ENCODE data around the gene RET. TPM values are rescaled to one million over a fixed set of nuclear protein-coding genes. Genes with fewer than 3 reads are reported as not detected.

The RET gene
- total RNA-seq, 1 donor from 2014 or later = 0.59 TPM

DNA sequence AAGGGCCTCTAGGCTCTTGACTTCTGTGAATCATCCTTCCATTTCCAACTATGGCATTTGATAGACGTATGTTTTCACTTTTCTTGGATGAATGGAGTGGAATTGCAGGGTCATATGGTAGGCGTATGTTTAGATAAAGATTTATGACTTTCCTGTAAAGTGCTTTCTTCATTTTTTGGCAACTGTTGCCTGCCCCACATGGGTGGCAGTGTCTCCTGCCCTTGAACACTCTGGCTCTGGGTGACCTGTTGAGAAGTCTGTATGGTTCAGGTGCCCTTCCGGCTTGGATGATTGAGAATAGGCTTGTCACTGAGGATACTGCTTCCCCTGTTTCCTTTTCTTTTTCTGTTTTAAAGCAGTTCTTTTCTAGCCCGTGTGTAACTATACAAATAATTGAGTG lies 23.1 kb downstream of the RET start:
- intact Hi-C loops (cut with micrococcal nuclease) = no loop called here
- H3K4me1 Mint-ChIP-seq (ENCODE audit: low read depth) = peaks cover 2% of the 10 kb centered on the region

DNA sequence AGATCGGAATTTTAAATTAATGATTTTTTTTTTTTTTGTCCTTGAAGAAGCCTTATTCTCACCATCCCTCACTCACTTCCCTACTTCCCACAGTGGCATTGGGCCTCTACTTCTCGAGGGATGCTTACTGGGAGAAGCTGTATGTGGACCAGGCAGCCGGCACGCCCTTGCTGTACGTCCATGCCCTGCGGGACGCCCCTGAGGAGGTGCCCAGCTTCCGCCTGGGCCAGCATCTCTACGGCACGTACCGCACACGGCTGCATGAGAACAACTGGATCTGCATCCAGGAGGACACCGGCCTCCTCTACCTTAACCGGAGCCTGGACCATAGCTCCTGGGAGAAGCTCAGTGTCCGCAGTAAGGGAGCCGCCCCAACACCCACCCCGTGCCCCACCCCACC lies 23.5 kb downstream of the RET start:
- intact Hi-C loops (cut with micrococcal nuclease) = no loop called here
- H3K4me3 Mint-ChIP-seq (ENCODE audit: low read depth) = no peak overlapping the region
- no peak for DNase-seq (ENCODE audit: low spot score)
- peaks cover 22% of the 10 kb centered on the region for H3K27me3 Mint-ChIP-seq (ENCODE audit: low read depth)
- no peak overlapping the region for H3K27ac Mint-ChIP-seq
- H3K4me1 Mint-ChIP-seq (ENCODE audit: low read depth) = peaks cover 2% of the 10 kb centered on the region
- no peaks in the 10 kb centered on the region for H3K9me3 Mint-ChIP-seq
- H3K36me3 Mint-ChIP-seq (ENCODE audit: low read depth) = no peaks in the 10 kb centered on the region

More for the DNA sequence above, 23.1 kb downstream of the RET start:
- Mint-ChIP-seq H3K27ac (no peak overlapping the region), H3K27me3 (ENCODE audit: low read depth) (peaks cover 21% of the 10 kb centered on the region), H3K4me3 (ENCODE audit: low read depth) (no peak overlapping the region), H3K9me3 (no peaks in the 10 kb centered on the region), H3K36me3 (ENCODE audit: low read depth) (no peaks in the 10 kb centered on the region)
- no peak for DNase-seq (ENCODE audit: low spot score)

DNA sequence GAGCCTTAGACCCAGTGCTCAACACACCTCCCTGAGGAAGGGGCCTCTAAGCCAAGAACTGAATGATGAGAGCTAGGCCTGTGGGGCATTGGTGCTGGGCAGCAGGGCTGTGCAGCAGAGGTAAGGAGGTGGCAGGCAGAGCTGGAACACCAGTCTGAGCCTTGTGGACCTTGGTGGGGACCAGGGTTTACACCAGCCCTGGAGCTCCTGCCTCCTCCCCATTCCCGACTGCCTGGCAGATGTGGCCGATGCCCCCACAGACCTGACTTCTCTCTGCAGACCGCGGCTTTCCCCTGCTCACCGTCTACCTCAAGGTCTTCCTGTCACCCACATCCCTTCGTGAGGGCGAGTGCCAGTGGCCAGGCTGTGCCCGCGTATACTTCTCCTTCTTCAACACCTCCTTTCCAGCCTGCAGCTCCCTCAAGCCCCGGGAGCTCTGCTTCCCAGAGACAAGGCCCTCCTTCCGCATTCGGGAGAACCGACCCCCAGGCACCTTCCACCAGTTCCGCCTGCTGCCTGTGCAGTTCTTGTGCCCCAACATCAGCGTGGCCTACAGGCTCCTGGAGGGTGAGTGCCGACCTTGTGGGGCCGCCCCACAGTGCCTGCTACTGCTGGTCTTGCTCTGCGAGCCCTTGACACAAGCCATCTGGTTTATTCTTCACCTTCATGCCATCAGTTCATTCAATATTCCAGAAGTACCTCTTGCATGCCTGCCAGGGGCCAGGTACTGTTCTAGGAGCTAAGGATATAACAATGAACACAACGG lies 25.4 kb downstream of the RET start:
- no peak for DNase-seq (ENCODE audit: low spot score)
- intact Hi-C loops (cut with micrococcal nuclease) = no loop called here
- H3K27ac Mint-ChIP-seq = no peak overlapping the region
- no peaks in the 10 kb centered on the region for H3K36me3 Mint-ChIP-seq (ENCODE audit: low read depth)
- peaks cover 2% of the 10 kb centered on the region for H3K4me1 Mint-ChIP-seq (ENCODE audit: low read depth)
- peaks cover 22% of the 10 kb centered on the region for H3K27me3 Mint-ChIP-seq (ENCODE audit: low read depth)
- H3K9me3 Mint-ChIP-seq = no peaks in the 10 kb centered on the region
- H3K4me3 Mint-ChIP-seq (ENCODE audit: low read depth) = peak overlapping the region; percentile 17

DNA sequence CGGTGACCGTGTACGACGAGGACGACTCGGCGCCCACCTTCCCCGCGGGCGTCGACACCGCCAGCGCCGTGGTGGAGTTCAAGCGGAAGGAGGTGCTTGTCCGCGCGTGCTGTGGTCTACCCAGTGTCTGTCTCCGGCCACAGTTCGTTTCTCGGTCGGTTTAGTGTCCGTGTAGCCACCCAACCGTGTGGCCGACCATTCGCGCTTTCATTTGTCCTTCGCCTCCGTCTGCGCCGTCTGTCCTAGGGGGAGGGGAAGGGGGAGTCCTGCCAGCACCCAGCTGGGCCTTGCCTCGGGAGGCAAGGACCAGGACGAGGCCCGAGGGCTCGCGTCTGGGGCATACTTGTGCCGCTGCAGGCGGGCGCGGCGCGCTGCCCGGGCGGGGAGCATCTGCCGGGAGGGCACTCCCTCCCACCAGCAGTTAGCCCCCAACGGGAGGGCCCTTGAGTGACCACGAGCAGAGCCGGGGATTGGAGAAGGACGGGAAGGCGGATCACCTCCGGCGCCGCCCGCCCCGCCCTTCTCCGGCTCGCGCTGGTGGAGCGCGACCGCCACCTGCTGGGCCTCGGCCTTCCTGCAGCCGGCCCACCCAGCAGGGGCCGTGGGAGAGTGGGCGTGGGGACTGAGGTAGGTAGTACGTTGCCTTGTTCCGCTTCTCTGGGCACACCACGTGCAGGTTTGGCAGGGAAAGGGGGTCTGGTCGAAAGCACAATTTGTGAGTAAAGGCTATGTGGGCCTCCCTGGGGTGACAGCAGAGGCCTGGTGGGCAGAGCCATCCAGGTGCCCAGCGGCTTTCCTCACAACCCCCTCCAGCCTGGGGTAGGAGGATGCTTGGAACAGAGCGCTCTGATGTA lies 28.5 kb downstream of the RET start:
- Mint-ChIP-seq H3K9me3 (no peaks in the 10 kb centered on the region), H3K4me1 (ENCODE audit: low read depth) (peaks cover 4% of the 10 kb centered on the region), H3K27ac (peak overlapping the region; percentile 52), H3K4me3 (ENCODE audit: low read depth) (peak overlapping the region; percentile 72), H3K36me3 (ENCODE audit: low read depth) (no peaks in the 10 kb centered on the region), H3K27me3 (ENCODE audit: low read depth) (peaks cover 21% of the 10 kb centered on the region)
- intact Hi-C loops (cut with micrococcal nuclease) = loop anchor here (1.0 kb wide), 2 partner anchors 239 to 352 kb away; no protein-coding TSS in a partner anchor
- DNase-seq (ENCODE audit: low spot score) = peak; percentile 71

DNA sequence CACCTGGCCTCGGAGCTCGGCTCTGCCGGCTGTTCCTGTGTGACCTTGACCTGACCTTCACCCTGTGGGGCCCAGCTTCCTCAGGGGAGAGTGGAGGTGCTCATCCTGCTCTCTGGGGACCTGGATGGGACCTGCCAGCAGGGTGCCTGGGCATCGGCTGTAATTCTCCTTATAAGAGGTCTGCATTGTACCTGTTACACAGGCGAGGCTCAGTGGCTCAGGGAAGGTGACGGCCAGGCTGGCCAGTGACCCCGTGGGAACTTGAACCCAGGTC lies 29.0 kb downstream of the RET start:
- H3K27ac Mint-ChIP-seq = no peak overlapping the region
- H3K4me3 Mint-ChIP-seq (ENCODE audit: low read depth) = no peak overlapping the region
- H3K4me1 Mint-ChIP-seq (ENCODE audit: low read depth) = peaks cover 5% of the 10 kb centered on the region
- DNase-seq (ENCODE audit: low spot score) = no peak
- no peaks in the 10 kb centered on the region for H3K9me3 Mint-ChIP-seq
- intact Hi-C loops (cut with micrococcal nuclease) = loop anchor here (1.0 kb wide), 2 partner anchors 240 to 353 kb away; no protein-coding TSS in a partner anchor
- H3K36me3 Mint-ChIP-seq (ENCODE audit: low read depth) = no peaks in the 10 kb centered on the region
- peaks cover 21% of the 10 kb centered on the region for H3K27me3 Mint-ChIP-seq (ENCODE audit: low read depth)

DNA sequence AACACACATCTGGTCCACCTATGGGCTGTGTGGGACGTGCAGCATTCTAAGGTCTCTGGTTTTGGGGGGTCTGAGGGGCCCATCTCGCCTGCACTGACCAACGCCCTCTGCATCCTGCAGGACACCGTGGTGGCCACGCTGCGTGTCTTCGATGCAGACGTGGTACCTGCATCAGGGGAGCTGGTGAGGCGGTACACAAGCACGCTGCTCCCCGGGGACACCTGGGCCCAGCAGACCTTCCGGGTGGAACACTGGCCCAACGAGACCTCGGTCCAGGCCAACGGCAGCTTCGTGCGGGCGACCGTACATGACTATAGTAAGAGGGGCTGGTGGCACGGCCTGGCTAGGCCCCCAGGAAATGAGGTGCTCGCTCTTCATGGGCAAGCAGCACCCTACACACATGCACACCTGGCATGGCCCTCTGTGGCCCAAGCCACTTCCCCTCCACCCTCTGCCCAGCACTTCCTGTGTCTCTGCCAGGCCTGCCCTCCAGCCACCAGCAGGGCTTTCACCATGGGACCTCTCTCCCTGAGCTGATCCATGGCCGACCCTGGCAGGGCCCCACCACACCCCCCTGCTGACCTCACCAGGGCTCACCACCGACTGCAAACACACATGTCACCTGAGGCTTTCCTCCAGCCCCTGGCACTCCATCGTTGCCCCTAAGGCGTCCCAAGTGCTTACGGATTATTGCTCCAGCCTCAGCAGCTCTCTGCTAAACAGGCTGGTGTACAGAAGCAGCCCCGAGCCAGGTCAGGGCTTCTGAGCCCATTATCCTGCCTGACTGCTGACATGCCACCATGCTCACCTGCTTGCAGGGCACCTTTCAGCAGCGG lies 29.6 kb downstream of the RET start:
- intact Hi-C loops (cut with micrococcal nuclease) = no loop called here
- Mint-ChIP-seq H3K4me3 (ENCODE audit: low read depth) (no peak overlapping the region), H3K9me3 (no peaks in the 10 kb centered on the region), H3K36me3 (ENCODE audit: low read depth) (no peaks in the 10 kb centered on the region), H3K4me1 (ENCODE audit: low read depth) (peaks cover 5% of the 10 kb centered on the region), H3K27ac (no peak overlapping the region), H3K27me3 (ENCODE audit: low read depth) (peaks cover 21% of the 10 kb centered on the region)
- no peak for DNase-seq (ENCODE audit: low spot score)

DNA sequence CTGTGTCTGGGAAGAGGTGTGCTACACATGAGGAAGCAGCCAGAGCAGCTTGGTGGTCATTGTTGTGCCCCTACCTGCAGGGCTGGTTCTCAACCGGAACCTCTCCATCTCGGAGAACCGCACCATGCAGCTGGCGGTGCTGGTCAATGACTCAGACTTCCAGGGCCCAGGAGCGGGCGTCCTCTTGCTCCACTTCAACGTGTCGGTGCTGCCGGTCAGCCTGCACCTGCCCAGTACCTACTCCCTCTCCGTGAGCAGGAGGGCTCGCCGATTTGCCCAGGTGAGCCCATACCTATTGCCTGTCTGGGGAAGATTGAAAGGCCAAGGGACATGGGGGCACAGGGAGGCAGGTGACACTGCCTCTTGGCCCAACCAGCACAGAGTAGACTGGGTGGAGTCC lies 32.1 kb downstream of the RET start:
- intact Hi-C loops (cut with micrococcal nuclease) = no loop called here

DNA sequence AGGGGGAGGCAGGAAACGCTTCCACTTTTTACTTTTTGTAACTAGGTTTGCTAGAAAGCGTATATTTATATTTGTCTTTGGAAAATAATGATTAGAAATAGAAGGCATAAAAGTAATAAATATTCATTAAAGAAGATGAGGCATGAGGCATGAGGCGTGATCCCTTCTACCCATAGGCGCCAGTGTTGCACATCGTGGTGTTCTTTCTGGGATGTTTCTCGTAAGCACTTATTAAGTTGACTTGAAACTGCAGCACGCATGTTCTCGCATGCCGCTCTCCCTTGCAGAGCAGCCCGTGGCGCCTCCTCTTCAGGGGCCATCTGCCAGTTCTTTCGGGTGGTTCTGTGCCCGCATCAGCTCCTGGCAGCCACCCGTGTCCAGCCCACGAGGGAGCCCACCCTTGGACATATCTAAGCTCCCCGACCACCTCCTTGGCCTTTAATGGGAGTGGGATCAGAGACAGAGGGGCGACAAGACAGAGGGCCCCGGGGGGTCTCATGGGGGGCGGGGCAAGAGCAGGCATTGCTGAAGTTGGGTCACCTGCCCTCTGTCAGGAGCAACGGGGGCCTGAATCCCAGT lies 32.9 kb downstream of the RET start:
- H3K27ac Mint-ChIP-seq = no peak overlapping the region
- peaks cover 1% of the 10 kb centered on the region for H3K27me3 Mint-ChIP-seq (ENCODE audit: low read depth)
- DNase-seq (ENCODE audit: low spot score) = no peak
- H3K4me3 Mint-ChIP-seq (ENCODE audit: low read depth) = no peak overlapping the region
- no peaks in the 10 kb centered on the region for H3K9me3 Mint-ChIP-seq
- peaks cover 3% of the 10 kb centered on the region for H3K4me1 Mint-ChIP-seq (ENCODE audit: low read depth)
- H3K36me3 Mint-ChIP-seq (ENCODE audit: low read depth) = no peaks in the 10 kb centered on the region
- intact Hi-C loops (cut with micrococcal nuclease) = no loop called here

More for the DNA sequence above, 32.1 kb downstream of the RET start:
- no peak for DNase-seq (ENCODE audit: low spot score)
- no peak overlapping the region for H3K27ac Mint-ChIP-seq
- H3K27me3 Mint-ChIP-seq (ENCODE audit: low read depth) = peaks cover 3% of the 10 kb centered on the region
- H3K9me3 Mint-ChIP-seq = no peaks in the 10 kb centered on the region
- peaks cover 3% of the 10 kb centered on the region for H3K4me1 Mint-ChIP-seq (ENCODE audit: low read depth)
- no peak overlapping the region for H3K4me3 Mint-ChIP-seq (ENCODE audit: low read depth)
- no peaks in the 10 kb centered on the region for H3K36me3 Mint-ChIP-seq (ENCODE audit: low read depth)

DNA sequence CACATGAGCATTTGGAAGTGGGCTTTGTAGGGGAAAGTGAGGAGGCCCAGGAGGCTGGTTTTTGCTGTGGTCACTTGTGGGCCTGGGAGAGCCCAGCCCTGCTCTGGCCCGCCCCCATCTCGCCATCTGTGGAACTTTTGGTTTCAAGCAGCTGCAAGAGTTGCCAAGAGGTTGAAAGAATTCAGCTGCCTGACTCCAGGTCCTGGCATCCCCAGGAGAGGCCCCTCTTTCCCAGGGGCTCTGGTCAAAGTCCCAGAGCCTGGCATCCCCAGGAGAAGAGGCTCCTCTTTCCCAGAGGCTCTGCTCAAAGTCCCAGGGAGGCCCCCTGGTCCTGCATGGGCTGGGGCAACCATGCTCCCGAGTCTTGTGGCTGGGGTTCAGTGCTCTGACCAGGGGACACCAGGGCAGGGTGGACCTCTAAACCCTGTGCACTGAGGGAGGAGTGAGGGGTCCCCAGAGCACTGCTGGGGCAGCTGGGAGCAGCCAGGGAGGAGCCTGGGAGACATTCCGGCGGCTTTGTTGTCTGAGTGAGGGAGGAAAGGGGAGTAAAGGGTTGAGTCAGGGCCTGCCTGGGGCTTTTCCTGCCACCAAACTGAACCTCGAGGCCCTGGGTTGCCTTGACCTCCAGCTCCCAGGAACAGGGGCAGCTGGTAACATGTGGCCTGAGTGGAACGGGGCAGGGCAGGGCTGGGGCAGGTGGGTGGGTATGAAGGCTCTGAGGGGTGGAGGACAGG lies 33.6 kb downstream of the RET start:
- intact Hi-C loops (cut with micrococcal nuclease) = no loop called here
- Mint-ChIP-seq H3K27ac (no peak overlapping the region), H3K4me1 (ENCODE audit: low read depth) (peaks cover 3% of the 10 kb centered on the region), H3K9me3 (no peaks in the 10 kb centered on the region), H3K27me3 (ENCODE audit: low read depth) (no peaks in the 10 kb centered on the region), H3K36me3 (ENCODE audit: low read depth) (no peaks in the 10 kb centered on the region), H3K4me3 (ENCODE audit: low read depth) (no peak overlapping the region)
- DNase-seq (ENCODE audit: low spot score) = no peak

DNA sequence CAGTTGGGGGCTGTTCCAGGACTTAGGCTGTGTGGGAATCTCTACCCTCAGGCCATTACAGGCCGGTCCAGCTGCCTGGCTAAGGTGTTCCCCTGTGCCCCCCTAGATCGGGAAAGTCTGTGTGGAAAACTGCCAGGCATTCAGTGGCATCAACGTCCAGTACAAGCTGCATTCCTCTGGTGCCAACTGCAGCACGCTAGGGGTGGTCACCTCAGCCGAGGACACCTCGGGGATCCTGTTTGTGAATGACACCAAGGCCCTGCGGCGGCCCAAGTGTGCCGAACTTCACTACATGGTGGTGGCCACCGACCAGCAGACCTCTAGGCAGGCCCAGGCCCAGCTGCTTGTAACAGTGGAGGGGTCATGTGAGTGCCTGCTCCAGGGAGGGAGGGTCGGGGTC lies 34.2 kb downstream of the RET start:
- H3K36me3 Mint-ChIP-seq (ENCODE audit: low read depth) = no peaks in the 10 kb centered on the region
- intact Hi-C loops (cut with micrococcal nuclease) = no loop called here
- no peak for DNase-seq (ENCODE audit: low spot score)
- H3K27ac Mint-ChIP-seq = no peak overlapping the region
- H3K4me1 Mint-ChIP-seq (ENCODE audit: low read depth) = peaks cover 3% of the 10 kb centered on the region
- no peaks in the 10 kb centered on the region for H3K27me3 Mint-ChIP-seq (ENCODE audit: low read depth)
- H3K4me3 Mint-ChIP-seq (ENCODE audit: low read depth) = no peak overlapping the region
- no peaks in the 10 kb centered on the region for H3K9me3 Mint-ChIP-seq

DNA sequence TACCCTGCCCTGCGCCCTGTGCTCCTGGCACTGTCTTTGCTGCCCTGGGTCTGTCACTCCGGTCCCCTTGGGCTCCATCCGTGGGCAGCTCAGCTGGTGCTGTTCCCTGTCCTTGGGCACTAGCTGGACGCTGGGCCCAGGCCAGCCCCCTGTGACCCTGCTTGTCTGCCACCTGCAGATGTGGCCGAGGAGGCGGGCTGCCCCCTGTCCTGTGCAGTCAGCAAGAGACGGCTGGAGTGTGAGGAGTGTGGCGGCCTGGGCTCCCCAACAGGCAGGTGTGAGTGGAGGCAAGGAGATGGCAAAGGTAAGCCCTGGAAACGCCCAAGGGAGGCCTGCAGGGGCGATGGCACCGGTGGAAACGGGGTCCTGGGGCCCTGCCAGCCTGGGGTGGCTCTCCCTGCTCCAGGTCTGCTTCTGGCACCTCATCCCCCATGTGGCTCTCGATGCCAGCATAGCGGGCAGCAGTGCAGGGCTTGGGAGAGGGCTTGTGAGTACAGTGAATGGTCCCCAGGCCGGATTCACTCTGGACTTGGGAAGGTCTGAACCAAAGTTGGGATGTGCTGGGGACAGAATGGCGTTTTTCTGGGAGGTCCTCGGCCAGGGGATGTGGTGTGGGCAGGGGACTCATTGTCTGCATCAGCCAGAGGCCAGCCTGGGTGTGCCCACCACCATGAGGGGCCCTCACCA lies 35.2 kb downstream of the RET start:
- no peak for DNase-seq (ENCODE audit: low spot score)
- no peak overlapping the region for H3K4me3 Mint-ChIP-seq (ENCODE audit: low read depth)
- H3K27me3 Mint-ChIP-seq (ENCODE audit: low read depth) = no peaks in the 10 kb centered on the region
- no peak overlapping the region for H3K27ac Mint-ChIP-seq
- H3K4me1 Mint-ChIP-seq (ENCODE audit: low read depth) = peaks cover 3% of the 10 kb centered on the region
- intact Hi-C loops (cut with micrococcal nuclease) = no loop called here
- no peaks in the 10 kb centered on the region for H3K36me3 Mint-ChIP-seq (ENCODE audit: low read depth)
- no peaks in the 10 kb centered on the region for H3K9me3 Mint-ChIP-seq

DNA sequence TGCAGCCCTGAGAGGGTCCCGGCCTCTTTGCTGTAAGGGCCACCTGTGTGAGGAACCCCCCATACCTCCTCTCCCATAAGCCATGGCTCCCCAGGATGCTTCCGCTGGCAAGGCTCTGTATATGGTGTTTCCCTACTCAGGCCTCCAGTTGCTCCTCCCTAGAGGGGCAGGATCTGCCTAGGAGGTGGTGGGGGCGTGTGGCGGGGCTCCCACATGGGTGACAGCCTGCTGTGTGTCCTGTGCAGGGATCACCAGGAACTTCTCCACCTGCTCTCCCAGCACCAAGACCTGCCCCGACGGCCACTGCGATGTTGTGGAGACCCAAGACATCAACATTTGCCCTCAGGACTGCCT lies 35.7 kb downstream of the RET start:
- Mint-ChIP-seq H3K36me3 (ENCODE audit: low read depth) (no peaks in the 10 kb centered on the region), H3K27ac (no peak overlapping the region), H3K9me3 (no peaks in the 10 kb centered on the region), H3K4me1 (ENCODE audit: low read depth) (peaks cover 3% of the 10 kb centered on the region), H3K4me3 (ENCODE audit: low read depth) (no peak overlapping the region), H3K27me3 (ENCODE audit: low read depth) (no peaks in the 10 kb centered on the region)
- no peak for DNase-seq (ENCODE audit: low spot score)
- intact Hi-C loops (cut with micrococcal nuclease) = no loop called here

All from activated T-helper 2 cell treated with anti-CD3 and anti-CD28 coated beads, Interferon-gamma antibody, Interleukin-2, Interleukin-4, amounts not matched to agents 10 μg/mL and 5 μg/mL and 100 μg/mL, durations not matched to agents 14 hours and 24 hours and 36 hours (primary cell).